GM08714 (cell line): ENCODE results near the gene WDR72.
"Not testable (repeated sequence)": the region's sequence is repeated elsewhere in the genome, so short reads cannot be mapped to it uniquely, and the experiment has no call there.

Source experiments
- H3K4me3 ChIP-seq: fragments of 200-500 bp; sonication (Bioruptor generic); 2 replicates; pipeline ENCODE4 v1.5.1; 2014; ENCODE audit warnings: mild to moderate bottlenecking, low read length, inconsistent platforms
- ZNF274 ChIP-seq: IDR thresholded peaks from 2 replicates; pipeline ENCODE4 v1.6.1; 2012; ENCODE audit warnings: mild to moderate bottlenecking, low read depth, low read length

The WDR72 gene

GRCh38 chr15:53739187-53739586, 20.3 kb downstream of the WDR72 start:
- no peak for TF ChIP-seq ZNF274
- H3K4me3 ChIP-seq: no peak overlapping the region

GRCh38 chr15:53721334-53722087, 38.0 kb downstream of the WDR72 start:
- no peak overlapping the region for H3K4me3 ChIP-seq
- TF ChIP-seq ZNF274: no peak

GRCh38 chr15:53716909-53717876, 42.3 kb downstream of the WDR72 start:
- no peak for TF ChIP-seq ZNF274
- no peak overlapping the region for H3K4me3 ChIP-seq

GRCh38 chr15:53713218-53713617, 46.2 kb downstream of the WDR72 start:
- TF ChIP-seq ZNF274: no peak
- no peak overlapping the region for H3K4me3 ChIP-seq

GRCh38 chr15:53710906-53711305, 48.6 kb downstream of the WDR72 start:
- TF ChIP-seq ZNF274: no peak
- no peak overlapping the region for H3K4me3 ChIP-seq

GRCh38 chr15:53709821-53710220, 49.6 kb downstream of the WDR72 start:
- no peak overlapping the region for H3K4me3 ChIP-seq
- TF ChIP-seq ZNF274: no peak

- no peak for TF ChIP-seq ZNF274
Measured at GRCh38 chr15:53695365-53695764, 64.1 kb downstream of the WDR72 start.

GRCh38 chr15:53694476-53694874, 65.0 kb downstream of the WDR72 start:
- TF ChIP-seq ZNF274: no peak
- no peak overlapping the region for H3K4me3 ChIP-seq

More at GRCh38 chr15:53695365-53695764, 64.1 kb downstream of the WDR72 start:
- no peak overlapping the region for H3K4me3 ChIP-seq

- no peak for TF ChIP-seq ZNF274
- H3K4me3 ChIP-seq: no peak overlapping the region
Measured at GRCh38 chr15:53693729-53694475, 65.6 kb downstream of the WDR72 start.

GRCh38 chr15:53684162-53684561, 75.3 kb downstream of the WDR72 start:
- H3K4me3 ChIP-seq: not testable (repeated sequence)

- no peak overlapping the region for H3K4me3 ChIP-seq
- TF ChIP-seq ZNF274: no peak
Measured at GRCh38 chr15:53681056-53681455, 78.4 kb downstream of the WDR72 start.

GRCh38 chr15:53675832-53676231, 83.6 kb downstream of the WDR72 start:
- TF ChIP-seq ZNF274: no peak
- H3K4me3 ChIP-seq: no peak overlapping the region

- H3K4me3 ChIP-seq: no peak overlapping the region
- no peak for TF ChIP-seq ZNF274
Measured at GRCh38 chr15:53671545-53671944, 87.9 kb downstream of the WDR72 start.

- TF ChIP-seq ZNF274: no peak
- H3K4me3 ChIP-seq: no peak overlapping the region
Measured at GRCh38 chr15:53670701-53671100, 88.8 kb downstream of the WDR72 start.
